Endothelial cell of umbilical vein (primary cell): ENCODE measurements around the gene SPPL2B. TPM values are rescaled to one million over a fixed set of nuclear protein-coding genes. Genes with fewer than 3 reads are reported as not detected.

Experiments
- BruUV-seq: library from RNA; stranded (reverse); fragments of 400-500 nt; replicated peaks from 2 replicates; lab custom pipeline; 2021; lab: Mats Ljungman, UMichigan
- CTCF ChIA-PET: fragments of 300-600, 350-600 bp; sonication (Branson Sonifier 250); formaldehyde crosslinking; loops from one replicate; lab custom pipeline; 2021; ENCODE audit warnings: antibody characterized with exemption, inconsistent platforms; lab: Charles Lee
- POLR2A ChIA-PET: fragments of 300-600, 350-600 bp; sonication (Branson Sonifier 250); formaldehyde crosslinking; loops from one replicate; lab custom pipeline; 2021; ENCODE audit warnings: antibody characterized with exemption, inconsistent platforms; lab: Charles Lee
- DNase-seq: peaks from one replicate; pipeline ENCODE4 v3.0.0-alpha.2; 2011; ENCODE audit warnings: low read depth, low spot score
- FAIRE-seq: peaks from 2 replicates; lab custom pipeline; 2011; peaks lifted over from hg19 to GRCh38; lab: Jason Lieb, UNC
- H2AFZ ChIP-seq: 2 replicates; pipeline ENCODE4 v1.6.0; 2012; ENCODE audit warnings: low read depth, low read length, control low read depth, inconsistent platforms
- H3K27ac ChIP-seq: 2 replicates; pipeline ENCODE4 v1.5.1; 2011; ENCODE audit warnings: low read depth, mild to moderate bottlenecking, control low read depth, low read length, moderate library complexity; ENCODE audit not compliant: insufficient read depth
- H3K27me3 ChIP-seq, 2 experiments: 2 replicates each; pipeline versions ENCODE4 v1.6.0 to v1.6.1; 2011; ENCODE audit warnings: low read length in 2 of 2, mixed read lengths in 1 of 2; ENCODE audit not compliant: control insufficient read depth in 2 of 2, insufficient read depth in 2 of 2
- H3K36me3 ChIP-seq, 2 experiments: 2 replicates in 1 of 2; 3 replicates in 1 of 2; pipeline ENCODE4 v1.5.1; 2011; ENCODE audit warnings: low read length in 2 of 2, mild to moderate bottlenecking in 1 of 2, moderate library complexity in 1 of 2; ENCODE audit not compliant: control insufficient read depth in 2 of 2, insufficient read depth in 2 of 2; ENCODE audit errors: extremely low read depth in 1 of 2
- H3K4me1 ChIP-seq: 3 replicates; pipeline ENCODE4 v1.5.1; 2011; ENCODE audit warnings: mild to moderate bottlenecking, low read length; ENCODE audit not compliant: control insufficient read depth, insufficient read depth; ENCODE audit errors: extremely low read depth
- H3K4me2 ChIP-seq: 2 replicates; pipeline ENCODE4 v1.6.1; 2011; ENCODE audit warnings: low read length, control low read depth, mixed read lengths; ENCODE audit not compliant: insufficient read depth
- H3K4me3 ChIP-seq, 3 experiments: fragments of 200-600 bp in 1 of 3; sonication (generic), shearing (Covaris generic) in 1 of 3; replicated peaks in 1 of 3; 2 replicates each; pipeline ENCODE4 v1.5.1; 2011 to 2016; ENCODE audit warnings: control low read depth in 3 of 3, low read length in 3 of 3, mild to moderate bottlenecking in 2 of 3, inconsistent platforms in 1 of 3, low read depth in 1 of 3, moderate library complexity in 1 of 3; ENCODE audit not compliant: insufficient read depth in 1 of 3
- H3K79me2 ChIP-seq: 2 replicates; pipeline ENCODE4 v1.6.0; 2012; ENCODE audit warnings: low read length, inconsistent platforms; ENCODE audit not compliant: control insufficient read depth, insufficient read depth
- H3K9ac ChIP-seq: replicated peaks from 2 replicates; pipeline ENCODE3; 2011; ENCODE audit warnings: low read length, control low read depth; ENCODE audit not compliant: insufficient read depth; ENCODE audit errors: extremely low read depth
- H3K9me1 ChIP-seq: replicated peaks from 3 replicates; pipeline ENCODE4 v1.6.0; 2011; ENCODE audit warnings: mild to moderate bottlenecking, low read length; ENCODE audit not compliant: control insufficient read depth, insufficient read depth; ENCODE audit errors: extremely low read depth
- H3K9me3 ChIP-seq: replicated peaks from 2 replicates; pipeline ENCODE4 v1.5.1; 2012; ENCODE audit warnings: low read length, inconsistent platforms; ENCODE audit not compliant: control insufficient read depth, insufficient read depth
- H4K20me1 ChIP-seq: replicated peaks from 2 replicates; pipeline ENCODE3; 2011; ENCODE audit warnings: mild to moderate bottlenecking, low read length; ENCODE audit not compliant: control insufficient read depth, insufficient read depth; ENCODE audit errors: extremely low read depth
- CTCF ChIP-seq, 2 donors: IDR thresholded peaks; 1 replicate in 1 of 2; 2 replicates in 1 of 2; pipeline ENCODE4 v1.5.1; 2011; ENCODE audit warnings: low read length in 2 of 2, mild to moderate bottlenecking in 2 of 2, moderate library complexity in 2 of 2, control low read depth in 1 of 2, inconsistent platforms in 1 of 2, low read depth in 1 of 2; ENCODE audit not compliant: insufficient read depth in 1 of 2; ENCODE audit errors: extremely low read depth in 1 of 2
- EZH2 ChIP-seq: IDR thresholded peaks from 2 replicates; pipeline ENCODE4 v1.6.1; 2012; ENCODE audit warnings: borderline replicate concordance, low read depth, mild to moderate bottlenecking, moderate library complexity, low read length, inconsistent platforms; ENCODE audit not compliant: severe bottlenecking
- FOS ChIP-seq: IDR thresholded peaks from 2 replicates; pipeline ENCODE4 v1.6.1; 2011; ENCODE audit warnings: mild to moderate bottlenecking, low read length, moderate library complexity, borderline replicate concordance; ENCODE audit not compliant: insufficient read depth
- GATA2 ChIP-seq: IDR thresholded peaks from 2 replicates; pipeline ENCODE4 v1.7.0; 2011; ENCODE audit warnings: low read depth, mild to moderate bottlenecking, moderate library complexity, mixed read lengths, low read length; ENCODE audit not compliant: insufficient read length, insufficient read depth
- JUN ChIP-seq: IDR thresholded peaks from 2 replicates; pipeline ENCODE4 v1.6.1; 2011; ENCODE audit warnings: borderline replicate concordance, low read depth; ENCODE audit not compliant: insufficient read length, insufficient read depth
- MAX ChIP-seq: IDR thresholded peaks from 2 replicates; pipeline ENCODE4 v1.6.1; 2011; ENCODE audit not compliant: insufficient read depth, insufficient read length
- MYC ChIP-seq: IDR thresholded peaks from one replicate; pipeline ENCODE4 v1.6.1; 2011; ENCODE audit warnings: mild to moderate bottlenecking, low read depth, low read length
- POLR2A ChIP-seq: IDR thresholded peaks from 2 replicates; pipeline ENCODE4 v1.6.1; 2012; ENCODE audit warnings: low read depth, mild to moderate bottlenecking, control low read depth, low read length
- POLR2AphosphoS5 ChIP-seq: IDR thresholded peaks from 2 replicates; pipeline ENCODE4 v1.6.1; 2012; ENCODE audit warnings: low read depth, mild to moderate bottlenecking, control low read depth, low read length, moderate library complexity; ENCODE audit not compliant: insufficient read depth
- dilution Hi-C: fragments of 300-500 bp; cut with MboI; formaldehyde crosslinking; loops from one replicate; pipeline ENCODE4 v1.15.0; 2019; ENCODE audit warnings: low sequenced_read_pairs; ENCODE audit not compliant: extremely low pct_ligation_motif_present
- intact Hi-C: fragments of 100-400 bp; cut with micrococcal nuclease; formaldehyde crosslinking; loops from one replicate; pipeline ENCODE4 v1.10.0; 2022
- polyA plus RNA-seq, 4 experiments: library from polyadenylated mRNA; depleted of rRNA in 3 of 4; stranded (reverse) in 3 of 4; unstranded in 1 of 4; fragments of >200 nt; gene quantifications; 2 replicates each; pipeline versions ENCODE4 v1.2.1 to v1.2.3, GENCODE V29; 2011 to 2012; ENCODE audit warnings: missing spikeins in 1 of 4
- total RNA-seq: library from RNA; stranded (reverse); gene quantifications from 2 replicates; pipeline ENCODE4 v1.2.3, GENCODE V29; 2021

Gene SPPL2B
- total and polyA plus RNA-seq, 2 donors (not counting 3 experiments of a cell fraction or from before 2014, with no cell fraction given) = 60.7 to 62.7 TPM

GRCh38 chr19:2376784-2377519, 48.5 kb downstream of the SPPL2B start:
- dilution Hi-C loops (no loop called here), intact Hi-C loops (no loop called here)
- no peaks in the 10 kb centered on the region for H3K79me2 ChIP-seq
- H2AFZ ChIP-seq = no peak overlapping the region
- no peak for TF ChIP-seq CTCF (IDR thresholded peaks at IDR 0.05; ENCODE audit: extremely low read depth in 1 of 2, insufficient read depth in 1 of 2, low read depth in 1 of 2, low read length in 2 of 2)
- no peak for TF ChIP-seq POLR2A
- H3K4me2 ChIP-seq = no peak overlapping the region
- DNase-seq (no peak), FAIRE-seq (no peak)
- H4K20me1 ChIP-seq = no peaks in the 10 kb centered on the region
- no peaks in the 10 kb centered on the region for H3K36me3 ChIP-seq
- no peaks in the 10 kb centered on the region for H3K9me3 ChIP-seq
- no peaks in the 10 kb centered on the region for H3K9me1 ChIP-seq
- H3K27ac ChIP-seq = no peak overlapping the region
- no peak overlapping the region for H3K4me3 ChIP-seq
- no peak overlapping the region for H3K9ac ChIP-seq
- H3K27me3 ChIP-seq = peaks cover 0 to 2% of the 10 kb centered on the region in 2 experiments
- CTCF ChIA-PET = no interaction called here
- POLR2A ChIA-PET = no interaction called here
- no TSS peak for BruUV-seq
- H3K4me1 ChIP-seq = no peaks in the 10 kb centered on the region

- no peaks in the 10 kb centered on the region for H3K36me3 ChIP-seq
- FAIRE-seq (no peak), DNase-seq (no peak)
- H3K9ac ChIP-seq = no peak overlapping the region
- peaks cover 0 to 2% of the 10 kb centered on the region in 2 experiments for H3K27me3 ChIP-seq
- H3K27ac ChIP-seq = no peak overlapping the region
- H4K20me1 ChIP-seq = no peaks in the 10 kb centered on the region
- no peaks in the 10 kb centered on the region for H3K9me3 ChIP-seq
- H3K79me2 ChIP-seq = no peaks in the 10 kb centered on the region
- intact Hi-C loops = no loop called here
- dilution Hi-C loops = no loop called here
- no peak overlapping the region for H3K4me2 ChIP-seq
- no TSS peak for BruUV-seq
- H2AFZ ChIP-seq = no peak overlapping the region
- CTCF ChIA-PET = interaction anchor here (0.6 to 1.2 kb wide), 4 partner anchors 11 to 1813 kb away, joined by 3 to 4 read pairs (median 4); no protein-coding TSS in a partner anchor
- H3K9me1 ChIP-seq = no peaks in the 10 kb centered on the region
- POLR2A ChIA-PET = no interaction called here
- no peak for TF ChIP-seq EZH2
- no peak for TF ChIP-seq FOS
- no peak for TF ChIP-seq GATA2
- no peak for TF ChIP-seq MAX
- no peak for TF ChIP-seq POLR2A
- no peak for TF ChIP-seq MYC
- no peak for TF ChIP-seq JUN
- no peak for TF ChIP-seq POLR2AphosphoS5
- TF ChIP-seq CTCF (IDR thresholded peaks at IDR 0.05; ENCODE audit: extremely low read depth in 1 of 2, insufficient read depth in 1 of 2, low read depth in 1 of 2, low read length in 2 of 2) = no peak
- no peaks in the 10 kb centered on the region for H3K4me1 ChIP-seq
- H3K4me3 ChIP-seq = no peak overlapping the region
Observed at GRCh38 chr19:2380567-2380966, 52.1 kb downstream of the SPPL2B start.
